Gastroesophageal sphincter (tissue), 3 donors: ENCODE results near the gene C10orf53.

Experiments
- CTCF ChIP-seq, 4 experiments: fragments of 200-600 bp in 2 of 4; fragments of 450-650 bp in 2 of 4; sonication (generic) in 1 of 4; IDR thresholded peaks; one replicate each; pipeline ENCODE4 v1.5.1; 2017 to 2019; ENCODE audit warnings: antibody characterized with exemption in 4 of 4, mild to moderate bottlenecking in 2 of 4, moderate library complexity in 2 of 4
- EP300 ChIP-seq: sonication (generic); formaldehyde crosslinking; IDR thresholded peaks from one replicate; pipeline ENCODE4 v1.6.1; 2017; ENCODE audit warnings: antibody characterized with exemption, mild to moderate bottlenecking
- POLR2A ChIP-seq, 2 donors: fragments of 450-650 bp; IDR thresholded peaks; one replicate each; pipeline ENCODE4 v1.6.1; 2017; ENCODE audit warnings: antibody characterized with exemption in 2 of 2, mild to moderate bottlenecking in 2 of 2, moderate library complexity in 1 of 2

- TF ChIP-seq CTCF (IDR thresholded peaks at IDR 0.05) (no peak), EP300 (no peak), POLR2A (IDR thresholded peaks at IDR 0.05) (no peak)
Observed at GRCh38 chr10:49651917-49652316, 27.5 kb upstream of the C10orf53 start.
